Esophagus squamous epithelium (tissue), 4 donors: ENCODE results near the gene TTC16.

Experiments used
- CTCF ChIP-seq, 6 experiments: fragments of 450-650 bp in 4 of 6; fragments of 200-600 bp in 2 of 6; sonication (generic) in 2 of 6; IDR thresholded peaks; one replicate each; pipeline ENCODE4 v1.5.1; 2016 to 2019; ENCODE audit warnings: antibody characterized with exemption in 6 of 6, mild to moderate bottlenecking in 4 of 6, moderate library complexity in 4 of 6
- POLR2A ChIP-seq, 4 donors: fragments of 450-650 bp; IDR thresholded peaks; one replicate each; pipeline ENCODE4 v1.6.1; 2017; ENCODE audit warnings: antibody characterized with exemption in 4 of 4, mild to moderate bottlenecking in 4 of 4, moderate library complexity in 3 of 4

- TF ChIP-seq CTCF (IDR thresholded peaks at IDR 0.05) (no peak), POLR2A (IDR thresholded peaks at IDR 0.05) (no peak)
Observed at GRCh38 chr9:127686461-127687393, 29.2 kb upstream of the TTC16 start.
